CD4-positive, alpha-beta T cell treated with Interleukin-21 for 1 hour (primary cell): ENCODE results near the gene BNIP1.
"Not testable (repeated sequence)": the region's sequence is repeated elsewhere in the genome, so short reads cannot be mapped to it uniquely, and the experiment has no call there.

ENCODE experiments used
- DNase-seq: peaks from one replicate; pipeline ENCODE4 v3.0.0-alpha.2; 2020

BNIP1 gene

GRCh38 chr5:173144200-173145176, at the start of gene BNIP1:
BNIP1 (plus strand) TSS chr5:173144531; CDS start chr5:173144546, 15 bp downstream.
- peak; percentile 96 for DNase-seq

GRCh38 chr5:173098787-173099186, 45.5 kb upstream of the BNIP1 start:
- no peak for DNase-seq

GRCh38 chr5:173099461-173099860, 44.9 kb upstream of the BNIP1 start:
- peak; percentile 2 for DNase-seq

- no peak for DNase-seq
Measured at GRCh38 chr5:173101245-173101644, 43.1 kb upstream of the BNIP1 start.

- no peak for DNase-seq
Measured at GRCh38 chr5:173103411-173103810, 40.9 kb upstream of the BNIP1 start.

- no peak for DNase-seq
Measured at GRCh38 chr5:173108914-173109313, 35.4 kb upstream of the BNIP1 start.

- DNase-seq = no peak
Measured at GRCh38 chr5:173114536-173114935, 29.8 kb upstream of the BNIP1 start.

- DNase-seq = no peak
Measured at GRCh38 chr5:173119719-173120118, 24.6 kb upstream of the BNIP1 start.

GRCh38 chr5:173123416-173123815, 20.9 kb upstream of the BNIP1 start:
- no peak for DNase-seq

- not testable (repeated sequence) for DNase-seq
Measured at GRCh38 chr5:173132166-173132565, 12.2 kb upstream of the BNIP1 start.

- DNase-seq = no peak
Measured at GRCh38 chr5:173138707-173139106, 5.6 kb upstream of the BNIP1 start.

GRCh38 chr5:173139631-173140030, 4.7 kb upstream of the BNIP1 start:
- no peak for DNase-seq

- no peak for DNase-seq
Measured at GRCh38 chr5:173140769-173141168, 3.6 kb upstream of the BNIP1 start.

GRCh38 chr5:173143567-173143966, 764 bp upstream of the BNIP1 start:
- no peak for DNase-seq

- DNase-seq = no peak
Measured at GRCh38 chr5:173148354-173148753, 4.0 kb downstream of the BNIP1 start.

GRCh38 chr5:173152547-173152946, 8.2 kb downstream of the BNIP1 start:
- DNase-seq = no peak

GRCh38 chr5:173153842-173154241, 9.5 kb downstream of the BNIP1 start:
- no peak for DNase-seq

- not testable (repeated sequence) for DNase-seq
Measured at GRCh38 chr5:173154619-173155018, 10.3 kb downstream of the BNIP1 start.

- DNase-seq = no peak
Measured at GRCh38 chr5:173155912-173156311, 11.6 kb downstream of the BNIP1 start.

GRCh38 chr5:173158366-173158765, 14.0 kb downstream of the BNIP1 start:
- DNase-seq = no peak

- DNase-seq = no peak
Measured at GRCh38 chr5:173159256-173159655, 14.9 kb downstream of the BNIP1 start.

GRCh38 chr5:173161148-173161547, 16.8 kb downstream of the BNIP1 start:
- DNase-seq = no peak

- DNase-seq = no peak
Measured at GRCh38 chr5:173163219-173163618, 18.9 kb downstream of the BNIP1 start.

- DNase-seq = no peak
Measured at GRCh38 chr5:173165177-173166016, 21.1 kb downstream of the BNIP1 start.
